CMK (cell line): ENCODE data around the gene PABPN1L.

Experiments used
- DNase-seq: peaks from one replicate; pipeline ENCODE4 v3.0.0-alpha.2; 2010; ENCODE audit warnings: low read depth

Gene PABPN1L

GRCh38 chr16:88848557-88848956, 17.9 kb downstream of the PABPN1L start:
- DNase-seq: no peak

GRCh38 chr16:88847654-88848053, 18.8 kb downstream of the PABPN1L start:
- DNase-seq: no peak

GRCh38 chr16:88846088-88846487, 20.4 kb downstream of the PABPN1L start:
- no peak for DNase-seq

GRCh38 chr16:88844419-88845036, 21.9 kb downstream of the PABPN1L start:
- DNase-seq: no peak

GRCh38 chr16:88843256-88843655, 23.2 kb downstream of the PABPN1L start:
- no peak for DNase-seq

- DNase-seq: no peak
Observed at GRCh38 chr16:88842806-88843205, 23.7 kb downstream of the PABPN1L start.

- DNase-seq: no peak
Observed at GRCh38 chr16:88842308-88842756, 24.1 kb downstream of the PABPN1L start.

GRCh38 chr16:88841521-88842307, 24.7 kb downstream of the PABPN1L start:
- DNase-seq: no peak

- no peak for DNase-seq
Observed at GRCh38 chr16:88840600-88841215, 25.8 kb downstream of the PABPN1L start.

- DNase-seq: no peak
Observed at GRCh38 chr16:88839745-88840599, 26.5 kb downstream of the PABPN1L start.

- DNase-seq: peak; percentile 79
Observed at GRCh38 chr16:88839026-88839529, 27.4 kb downstream of the PABPN1L start.

GRCh38 chr16:88838566-88838965, 27.9 kb downstream of the PABPN1L start:
- no peak for DNase-seq

- no peak for DNase-seq
Observed at GRCh38 chr16:88837806-88838205, 28.7 kb downstream of the PABPN1L start.

- DNase-seq: no peak
Observed at GRCh38 chr16:88836791-88837190, 29.7 kb downstream of the PABPN1L start.

GRCh38 chr16:88835818-88836217, 30.6 kb downstream of the PABPN1L start:
- no peak for DNase-seq

- no peak for DNase-seq
Observed at GRCh38 chr16:88835383-88835782, 31.1 kb downstream of the PABPN1L start.

GRCh38 chr16:88834670-88835069, 31.8 kb downstream of the PABPN1L start:
- no peak for DNase-seq

GRCh38 chr16:88833086-88833485, 33.4 kb downstream of the PABPN1L start:
- no peak for DNase-seq

- no peak for DNase-seq
Observed at GRCh38 chr16:88831838-88832237, 34.6 kb downstream of the PABPN1L start.

GRCh38 chr16:88830783-88831182, 35.7 kb downstream of the PABPN1L start:
- no peak for DNase-seq

GRCh38 chr16:88830258-88830657, 36.2 kb downstream of the PABPN1L start:
- no peak for DNase-seq

GRCh38 chr16:88828711-88829110, 37.7 kb downstream of the PABPN1L start:
- DNase-seq: no peak
